Erythroblast (primary cell): ENCODE measurements around the gene POLR1C.
A peak's percentile ranks its signal among the peaks of the same experiment; 100 is the strongest.
"Not testable (repeated sequence)": the region's sequence is repeated elsewhere in the genome, so short reads cannot be mapped to it uniquely, and the experiment has no call there.

Experiments used
- DNase-seq, 2 experiments: peaks; one replicate each; lab custom pipeline; 2025; lab: John Stamatoyannopoulos, UW
- GATA1 ChIP-seq: IDR thresholded peaks from 2 replicates; pipeline ENCODE4 v1.6.1; 2011; ENCODE audit warnings: low read depth, mild to moderate bottlenecking, control low read depth, low read length, moderate library complexity
- POLR2A ChIP-seq: IDR thresholded peaks from 2 replicates; pipeline ENCODE4 v1.6.1; 2011; ENCODE audit warnings: mild to moderate bottlenecking, low read length

POLR1C gene

DNA sequence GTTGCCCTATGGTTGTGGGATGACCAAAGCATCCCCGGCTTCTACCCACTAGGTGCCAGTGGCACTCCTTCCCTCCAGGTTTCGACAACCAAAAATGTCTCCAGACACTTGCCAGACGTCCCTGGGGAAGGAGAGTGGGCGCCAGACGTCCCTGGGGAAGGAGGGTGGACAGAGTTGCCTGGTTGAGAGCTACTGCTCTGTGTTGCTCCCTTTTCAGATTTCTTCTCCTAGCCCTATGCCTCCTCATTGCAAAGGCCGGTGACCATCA lies 19.8 kb upstream of the POLR1C start:
- DNase-seq: no peak
- TF ChIP-seq GATA1: no peak
- no peak for TF ChIP-seq POLR2A

DNA sequence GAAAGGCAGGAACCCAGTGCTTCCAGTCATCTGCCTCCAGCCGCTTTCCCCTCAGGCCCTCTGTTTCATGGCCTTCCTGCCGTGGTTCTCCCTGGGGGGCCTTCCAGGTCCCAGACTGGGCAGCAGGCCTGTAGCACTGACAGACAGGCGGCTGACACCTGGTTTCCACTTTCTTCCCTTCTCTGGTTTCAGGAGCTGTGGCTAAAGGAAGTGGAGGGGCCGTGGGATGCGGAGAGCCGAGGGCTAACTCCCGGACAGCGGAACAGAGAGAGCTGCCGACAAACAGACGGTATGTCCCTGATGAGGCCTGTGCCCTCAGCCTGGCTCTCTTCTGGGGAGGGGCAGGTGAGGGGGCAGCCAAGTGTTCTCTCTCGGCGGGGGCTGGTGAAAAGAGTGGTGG lies 19.2 kb upstream of the POLR1C start:
- no peak for DNase-seq
- no peak for TF ChIP-seq GATA1
- TF ChIP-seq POLR2A: no peak

DNA sequence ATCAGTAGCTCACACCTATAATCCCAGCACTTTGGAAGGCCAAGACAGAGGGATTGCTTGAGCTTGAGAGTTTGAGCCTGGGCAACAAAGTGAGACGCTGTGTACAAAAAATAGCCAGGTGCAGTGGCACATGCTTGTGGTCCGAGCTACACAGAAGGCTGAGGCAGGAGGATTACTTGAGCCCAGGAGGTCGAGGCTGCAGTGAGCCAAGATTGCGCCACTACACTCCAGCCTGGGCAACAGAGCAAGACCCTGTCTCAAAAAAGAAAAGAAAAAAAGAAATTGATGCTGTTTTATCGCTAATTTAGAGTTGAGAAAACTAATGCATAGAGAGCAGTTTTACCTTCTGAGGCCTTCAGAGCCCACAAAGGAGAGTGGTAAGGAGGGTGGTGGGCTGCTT lies 18.6 kb upstream of the POLR1C start:
- DNase-seq: not testable (repeated sequence)

DNA sequence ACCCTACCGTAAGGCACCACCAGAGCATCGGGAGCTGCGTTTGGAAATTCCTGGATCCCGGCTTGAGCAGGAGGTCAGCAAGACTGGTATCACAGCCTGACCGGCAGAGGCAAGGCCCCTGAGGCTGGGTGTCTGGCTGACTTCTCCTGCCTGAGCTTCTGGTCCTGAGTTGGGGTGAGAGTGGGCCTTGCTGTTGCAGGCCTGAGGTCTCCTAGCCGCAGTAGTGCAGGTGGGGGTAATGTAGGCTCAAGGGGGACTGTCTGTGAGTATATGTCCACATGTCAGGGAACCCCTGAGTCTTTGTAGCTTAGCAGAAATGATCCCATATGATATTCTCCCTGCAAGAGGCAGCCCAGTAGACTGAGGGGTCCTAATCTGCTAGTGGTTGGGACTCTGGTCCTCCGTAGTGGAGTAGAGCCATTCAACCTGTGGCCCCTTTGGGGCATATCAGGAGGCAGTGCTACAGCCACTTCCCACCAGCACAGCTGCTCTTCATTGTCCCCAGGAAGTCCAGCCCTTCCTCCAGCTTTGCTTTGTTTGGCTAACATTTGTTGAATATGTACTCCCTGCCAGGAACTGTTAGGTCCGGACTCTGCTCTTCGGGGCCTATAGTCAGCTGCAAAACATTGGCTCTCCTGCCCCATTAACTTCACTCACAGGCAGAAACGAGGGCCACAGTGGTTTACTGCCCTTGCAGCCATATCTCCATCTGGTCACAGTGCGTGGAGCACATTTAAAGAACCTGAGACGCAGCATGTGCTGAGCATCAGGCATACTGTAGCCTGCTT lies 17.7 kb upstream of the POLR1C start:
- TF ChIP-seq GATA1: no peak
- no peak for TF ChIP-seq POLR2A
- DNase-seq: no peak

DNA sequence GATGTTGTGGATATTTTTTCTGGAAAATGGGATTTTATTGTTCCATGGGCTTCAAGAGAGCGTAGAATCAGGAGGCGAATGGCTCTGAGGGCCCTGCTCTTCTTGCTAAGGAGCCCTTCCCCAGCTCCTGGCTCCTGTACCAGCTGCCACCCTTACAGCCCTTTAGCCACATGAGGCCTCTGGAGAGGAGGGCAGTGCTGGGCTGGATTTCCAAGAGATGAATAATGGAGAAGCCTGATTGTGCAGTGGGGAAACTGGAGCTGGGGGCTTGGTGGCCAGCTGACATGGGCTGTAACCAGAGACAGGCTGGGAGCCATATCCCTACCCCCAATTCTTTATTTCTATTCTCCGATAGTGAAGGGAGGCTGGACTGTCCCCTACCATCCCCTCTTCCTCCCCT lies 16.0 kb upstream of the POLR1C start:
- no peak for DNase-seq
- no peak for TF ChIP-seq POLR2A
- TF ChIP-seq GATA1: no peak

DNA sequence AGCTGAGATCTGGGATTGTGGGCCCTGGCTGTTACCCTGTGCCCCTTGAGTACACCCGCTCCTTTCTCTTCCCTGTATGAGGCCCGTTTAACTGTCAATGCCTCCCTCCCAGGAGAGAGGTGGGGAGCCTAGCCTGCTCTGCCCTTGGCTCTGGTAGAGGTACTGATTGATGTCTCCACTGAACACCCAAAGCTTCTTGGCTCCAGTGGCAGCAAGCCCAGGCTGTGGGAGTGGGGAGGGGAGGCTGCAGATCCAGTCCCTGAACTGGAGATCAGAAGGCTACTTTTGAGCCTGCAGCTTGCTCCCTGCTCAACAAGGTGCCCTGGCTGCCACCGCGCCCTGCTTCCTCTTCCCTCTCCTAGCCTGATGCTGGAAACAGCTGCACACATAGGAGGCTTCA lies 14.2 kb upstream of the POLR1C start:
- DNase-seq: no peak
- TF ChIP-seq GATA1 (no peak), POLR2A (no peak)

DNA sequence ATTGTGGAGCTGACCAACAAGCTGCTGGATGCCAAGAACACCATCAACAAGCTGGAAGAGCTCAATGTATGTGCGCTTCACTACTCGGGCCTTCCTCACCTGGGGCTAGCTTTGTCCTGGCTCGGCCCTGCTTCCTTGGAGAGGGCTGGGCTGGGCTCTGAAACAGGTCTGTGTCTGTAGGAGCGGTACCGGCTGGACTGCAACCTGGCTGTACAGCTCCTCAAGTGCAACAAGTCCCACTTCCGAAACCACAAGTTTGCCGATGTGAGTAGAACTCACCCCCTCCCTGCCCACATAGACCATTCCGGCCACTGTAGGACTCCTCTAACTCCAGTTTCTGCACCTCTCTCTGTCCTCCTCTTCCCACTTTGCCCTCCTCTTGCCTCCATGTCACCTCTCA lies 13.4 kb upstream of the POLR1C start:
- no peak for DNase-seq
- no peak for TF ChIP-seq GATA1
- no peak for TF ChIP-seq POLR2A

DNA sequence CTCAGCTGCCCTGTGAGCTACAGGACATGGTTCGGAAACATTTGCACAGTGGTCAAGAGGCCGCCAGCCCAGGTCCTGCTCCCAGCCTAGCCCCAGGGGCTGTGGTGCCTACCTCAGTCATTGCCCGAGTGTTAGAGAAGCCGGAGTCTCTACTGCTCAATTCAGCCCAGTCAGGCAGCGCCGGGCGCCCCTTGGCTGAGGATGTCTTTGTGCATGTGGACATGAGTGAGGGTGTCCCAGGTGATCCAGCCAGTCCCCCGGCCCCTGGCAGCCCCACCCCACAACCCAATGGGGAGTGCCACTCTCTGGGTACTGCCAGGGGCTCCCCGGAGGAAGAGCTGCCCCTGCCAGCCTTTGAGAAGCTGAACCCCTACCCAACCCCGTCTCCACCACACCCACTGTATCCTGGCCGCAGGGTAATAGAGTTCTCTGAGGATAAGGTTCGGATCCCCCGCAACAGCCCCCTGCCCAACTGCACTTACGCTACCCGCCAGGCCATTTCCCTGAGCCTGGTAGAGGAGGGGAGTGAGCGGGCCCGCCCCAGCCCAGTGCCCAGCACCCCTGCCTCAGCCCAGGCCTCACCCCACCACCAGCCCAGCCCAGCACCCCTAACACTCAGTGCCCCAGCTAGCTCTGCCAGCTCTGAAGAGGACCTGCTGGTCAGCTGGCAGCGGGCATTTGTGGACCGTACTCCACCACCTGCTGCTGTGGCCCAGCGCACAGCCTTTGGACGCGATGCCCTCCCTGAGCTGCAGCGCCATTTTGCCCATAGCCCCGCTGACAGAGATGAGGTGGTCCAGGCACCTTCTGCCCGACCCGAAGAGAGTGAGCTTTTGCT lies 11.9 kb upstream of the POLR1C start:
- DNase-seq: no peak
- TF ChIP-seq GATA1 (no peak), POLR2A (no peak)

DNA sequence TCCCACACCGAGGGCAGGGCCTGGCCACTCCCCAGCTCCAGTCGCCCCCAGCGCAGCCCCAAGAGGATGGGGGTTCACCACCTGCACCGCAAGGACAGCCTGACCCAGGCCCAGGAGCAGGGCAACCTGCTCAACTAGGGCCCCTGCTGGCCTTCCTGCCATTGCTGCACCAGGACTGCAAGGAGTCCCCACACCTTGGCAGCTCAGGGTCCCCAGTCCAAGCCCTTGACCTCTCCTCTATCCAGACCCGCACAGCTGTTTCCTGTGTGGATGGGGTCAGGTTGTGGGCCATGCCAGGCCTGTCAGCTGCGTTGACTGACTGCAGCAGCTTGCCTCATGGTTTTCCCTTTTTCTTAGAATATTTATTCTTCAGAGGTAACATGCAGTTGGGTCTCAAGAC lies 11.2 kb upstream of the POLR1C start:
- TF ChIP-seq POLR2A (no peak), GATA1 (no peak)
- DNase-seq: no peak

DNA sequence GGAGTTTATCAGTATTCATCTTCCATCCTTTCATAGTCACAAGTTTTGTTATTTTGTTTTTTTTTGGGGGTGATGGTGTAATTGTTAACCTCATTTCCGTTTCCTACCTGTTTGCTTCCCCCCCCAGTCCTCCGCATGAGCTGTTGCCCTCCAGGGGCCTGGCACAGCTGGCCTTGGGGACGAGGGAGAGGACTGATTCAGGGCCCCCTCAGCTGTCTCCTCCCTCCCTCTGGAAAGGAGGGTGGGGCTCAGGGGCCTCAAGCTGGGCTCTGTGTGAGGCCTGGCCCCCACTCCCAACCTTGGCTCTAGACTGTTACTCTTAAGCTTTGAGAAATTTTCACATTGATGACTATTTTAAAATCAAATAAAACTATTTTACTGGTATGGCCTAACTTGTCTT lies 10.7 kb upstream of the POLR1C start:
- TF ChIP-seq POLR2A (no peak), GATA1 (no peak)
- no peak for DNase-seq

DNA sequence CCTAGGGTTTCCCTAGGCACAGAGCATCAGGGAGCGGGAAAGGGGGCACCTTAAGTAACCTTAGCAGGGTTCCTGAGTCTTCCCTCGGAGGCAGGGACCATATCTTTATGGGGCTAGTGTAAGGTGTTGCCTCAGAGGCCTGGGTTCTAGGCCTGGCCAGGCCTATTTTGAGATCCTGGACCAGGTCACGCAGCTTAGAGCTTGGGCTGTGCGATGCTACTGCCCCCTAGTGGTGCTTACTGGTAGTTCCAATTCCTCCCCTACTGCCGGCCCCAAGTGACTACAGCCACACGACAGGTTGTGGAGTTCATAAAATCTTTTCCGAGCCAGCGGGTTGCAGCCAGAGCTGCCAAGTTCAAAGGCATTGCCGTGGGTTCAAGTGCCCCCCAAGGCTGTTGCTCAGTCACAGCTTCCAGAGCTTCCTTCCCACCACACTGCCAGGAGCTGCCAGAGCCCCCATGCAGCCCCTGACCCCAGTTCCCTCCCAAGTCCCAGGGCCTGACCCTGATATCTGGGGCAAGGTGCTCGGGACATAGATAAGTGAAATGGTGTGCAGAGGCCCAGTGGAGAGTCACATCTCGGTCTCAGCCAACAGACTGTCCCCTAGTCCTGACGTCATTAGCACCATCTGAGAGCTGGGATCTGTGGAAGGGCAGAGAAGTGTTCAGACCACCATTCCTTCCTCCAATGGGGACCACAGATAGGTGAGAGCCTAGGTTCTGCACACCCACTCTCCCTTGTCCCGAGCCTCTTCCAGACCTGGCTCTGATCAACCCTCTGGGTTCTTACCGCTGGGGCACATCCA lies 10.0 kb upstream of the POLR1C start:
- DNase-seq: peak; percentile 86 to 93
- TF ChIP-seq POLR2A (no peak), GATA1 (no peak)

DNA sequence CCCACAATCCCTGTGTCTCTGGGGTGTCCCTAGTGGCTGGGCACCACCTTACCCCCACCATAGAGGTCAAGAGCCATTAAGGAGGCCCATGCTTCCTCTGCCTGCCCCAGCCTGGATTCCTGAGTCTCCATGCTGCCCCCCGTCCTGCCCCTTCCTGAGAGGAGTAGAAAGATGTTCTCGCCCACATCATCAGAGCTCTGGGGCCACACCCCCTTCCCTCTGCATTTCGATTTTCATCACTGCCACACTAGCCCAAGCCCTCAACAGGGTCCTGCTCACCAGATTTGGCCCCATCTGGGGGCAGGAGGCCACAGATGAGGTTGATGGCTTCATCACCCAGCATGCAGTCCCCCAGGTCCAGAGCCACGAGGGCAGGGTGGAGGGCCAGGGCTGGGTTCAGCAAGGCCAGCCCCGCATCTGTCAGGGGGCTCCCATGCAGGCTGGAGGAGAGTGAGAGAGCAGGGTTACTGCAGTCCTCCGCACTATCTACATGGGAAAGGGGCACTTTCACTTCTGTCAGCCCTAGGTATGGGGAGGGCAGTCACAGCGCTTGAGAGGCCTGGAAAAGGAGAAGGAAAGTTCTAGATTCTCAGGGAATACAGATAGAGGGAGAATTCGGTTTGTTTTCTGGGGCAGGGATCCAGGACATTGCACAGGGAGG lies 8.3 kb upstream of the POLR1C start:
- DNase-seq: no peak
- TF ChIP-seq POLR2A: no peak
- TF ChIP-seq GATA1: no peak

DNA sequence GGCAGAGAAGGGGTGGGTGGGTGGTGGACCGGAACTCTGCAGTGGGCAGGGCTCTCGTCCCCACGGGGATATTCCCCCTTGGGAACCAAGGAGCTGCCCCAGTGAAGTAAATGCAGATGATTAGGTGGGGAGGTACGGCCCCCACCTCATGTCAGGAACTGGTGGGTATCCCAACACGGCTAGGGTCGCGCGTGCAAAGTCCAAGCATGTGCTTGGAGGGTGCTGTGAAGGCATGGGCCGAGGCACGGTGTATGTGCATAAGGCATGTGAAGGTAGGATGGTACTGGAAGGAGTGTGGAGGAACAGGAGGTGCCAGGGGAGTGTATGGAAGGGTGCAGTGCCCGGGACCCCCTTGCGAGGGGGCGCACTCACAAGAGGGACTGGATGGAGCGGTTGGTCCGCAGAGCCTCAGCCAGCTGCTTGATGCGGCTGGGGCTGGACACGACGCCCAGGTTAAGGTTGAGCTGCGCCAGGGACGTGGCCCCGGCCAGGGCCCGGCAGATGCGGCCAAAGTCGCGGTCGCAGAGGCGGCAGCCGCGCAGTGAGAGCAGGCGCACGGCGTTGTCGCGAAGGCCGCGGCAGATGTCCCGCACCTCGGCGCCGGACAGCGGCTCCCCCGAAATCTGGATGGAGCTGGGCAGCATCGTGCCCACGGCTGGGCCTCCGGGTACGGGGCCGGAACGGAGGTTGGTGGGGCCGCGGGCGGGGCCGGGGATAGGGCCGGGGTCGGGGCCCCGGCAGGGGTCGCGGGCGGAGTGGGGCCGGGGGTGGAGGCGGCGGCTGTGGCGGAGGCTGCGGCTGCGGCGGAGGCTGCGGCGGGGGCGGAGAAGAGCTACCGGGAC lies 7.5 kb upstream of the POLR1C start:
- peak; percentile 40 to 41 for DNase-seq
- TF ChIP-seq GATA1 (no peak), POLR2A (no peak)
